ENCODE measurements around the gene QSER1. TPM values are rescaled to one million over a fixed set of nuclear protein-coding genes. Genes with fewer than 3 reads are reported as not detected.

QSER1 gene
- total RNA-seq, 1 donor from 2014 or later = 75.3 TPM

- H3K36me3 Mint-ChIP-seq (ENCODE audit: unreplicated experiment) = no peaks in the 10 kb centered on the region
- no peak overlapping the region for H3K27ac Mint-ChIP-seq (ENCODE audit: unreplicated experiment)
- H3K9me3 Mint-ChIP-seq (ENCODE audit: unreplicated experiment) = no peaks in the 10 kb centered on the region
- H3K4me1 Mint-ChIP-seq (ENCODE audit: low read depth, unreplicated experiment) = peaks cover 7% of the 10 kb centered on the region
- H3K27me3 Mint-ChIP-seq (ENCODE audit: unreplicated experiment) = peaks cover 4% of the 10 kb centered on the region
- H3K4me3 Mint-ChIP-seq (ENCODE audit: unreplicated experiment) = no peak overlapping the region
- DNase-seq = no peak
- TF ChIP-seq CTCF (IDR thresholded peaks at IDR 0.05; ENCODE audit: partially characterized antibody, unreplicated experiment) = no peak
Observed at GRCh38 chr11:32902089-32902665, 9.6 kb downstream of the QSER1 start.

- no peaks in the 10 kb centered on the region for H3K27me3 Mint-ChIP-seq (ENCODE audit: unreplicated experiment)
- DNase-seq = no peak
- H3K9me3 Mint-ChIP-seq (ENCODE audit: unreplicated experiment) = no peaks in the 10 kb centered on the region
- no peak overlapping the region for H3K27ac Mint-ChIP-seq (ENCODE audit: unreplicated experiment)
- TF ChIP-seq CTCF (IDR thresholded peaks at IDR 0.05; ENCODE audit: partially characterized antibody, unreplicated experiment) = no peak
- H3K36me3 Mint-ChIP-seq (ENCODE audit: unreplicated experiment) = no peaks in the 10 kb centered on the region
- no peak overlapping the region for H3K4me3 Mint-ChIP-seq (ENCODE audit: unreplicated experiment)
- no peaks in the 10 kb centered on the region for H3K4me1 Mint-ChIP-seq (ENCODE audit: low read depth, unreplicated experiment)
Observed at GRCh38 chr11:32905028-32905667, 12.5 kb downstream of the QSER1 start.

- Mint-ChIP-seq H3K36me3 (ENCODE audit: unreplicated experiment) (no peaks in the 10 kb centered on the region), H3K4me1 (ENCODE audit: low read depth, unreplicated experiment) (no peaks in the 10 kb centered on the region), H3K4me3 (ENCODE audit: unreplicated experiment) (no peak overlapping the region), H3K9me3 (ENCODE audit: unreplicated experiment) (no peaks in the 10 kb centered on the region), H3K27ac (ENCODE audit: unreplicated experiment) (no peak overlapping the region), H3K27me3 (ENCODE audit: unreplicated experiment) (no peaks in the 10 kb centered on the region)
- DNase-seq = no peak
- TF ChIP-seq CTCF (IDR thresholded peaks at IDR 0.05; ENCODE audit: partially characterized antibody, unreplicated experiment) = no peak
Observed at GRCh38 chr11:32908619-32909018, 16.0 kb downstream of the QSER1 start.

GRCh38 chr11:32911413-32911812 is 18.8 kb downstream of the QSER1 start:
- H3K4me1 Mint-ChIP-seq (ENCODE audit: low read depth, unreplicated experiment) = no peaks in the 10 kb centered on the region
- DNase-seq = no peak
- no peaks in the 10 kb centered on the region for H3K36me3 Mint-ChIP-seq (ENCODE audit: unreplicated experiment)
- H3K9me3 Mint-ChIP-seq (ENCODE audit: unreplicated experiment) = no peaks in the 10 kb centered on the region
- TF ChIP-seq CTCF (IDR thresholded peaks at IDR 0.05; ENCODE audit: partially characterized antibody, unreplicated experiment) = no peak
- no peak overlapping the region for H3K27ac Mint-ChIP-seq (ENCODE audit: unreplicated experiment)
- H3K4me3 Mint-ChIP-seq (ENCODE audit: unreplicated experiment) = no peak overlapping the region
- no peaks in the 10 kb centered on the region for H3K27me3 Mint-ChIP-seq (ENCODE audit: unreplicated experiment)

- no peaks in the 10 kb centered on the region for H3K36me3 Mint-ChIP-seq (ENCODE audit: unreplicated experiment)
- H3K27me3 Mint-ChIP-seq (ENCODE audit: unreplicated experiment) = no peaks in the 10 kb centered on the region
- H3K27ac Mint-ChIP-seq (ENCODE audit: unreplicated experiment) = no peak overlapping the region
- no peak for TF ChIP-seq CTCF (IDR thresholded peaks at IDR 0.05; ENCODE audit: partially characterized antibody, unreplicated experiment)
- DNase-seq = no peak
- H3K4me3 Mint-ChIP-seq (ENCODE audit: unreplicated experiment) = no peak overlapping the region
- H3K9me3 Mint-ChIP-seq (ENCODE audit: unreplicated experiment) = no peaks in the 10 kb centered on the region
- no peaks in the 10 kb centered on the region for H3K4me1 Mint-ChIP-seq (ENCODE audit: low read depth, unreplicated experiment)
Observed at GRCh38 chr11:32913445-32913844, 20.8 kb downstream of the QSER1 start.
